Stimulated activated CD8-positive, alpha-beta memory T cell treated with anti-CD3 and anti-CD28 coated beads, Interleukin-4, amount 100 ng/mL, for 48 hours (primary cell): ENCODE data around the gene SCN8A.
"Not testable (repeated sequence)": the region's sequence is repeated elsewhere in the genome, so short reads cannot be mapped to it uniquely, and the experiment has no call there.

Experiments
- DNase-seq: peaks from one replicate; pipeline ENCODE4 v3.0.0-alpha.2; 2020

Gene SCN8A

DNA sequence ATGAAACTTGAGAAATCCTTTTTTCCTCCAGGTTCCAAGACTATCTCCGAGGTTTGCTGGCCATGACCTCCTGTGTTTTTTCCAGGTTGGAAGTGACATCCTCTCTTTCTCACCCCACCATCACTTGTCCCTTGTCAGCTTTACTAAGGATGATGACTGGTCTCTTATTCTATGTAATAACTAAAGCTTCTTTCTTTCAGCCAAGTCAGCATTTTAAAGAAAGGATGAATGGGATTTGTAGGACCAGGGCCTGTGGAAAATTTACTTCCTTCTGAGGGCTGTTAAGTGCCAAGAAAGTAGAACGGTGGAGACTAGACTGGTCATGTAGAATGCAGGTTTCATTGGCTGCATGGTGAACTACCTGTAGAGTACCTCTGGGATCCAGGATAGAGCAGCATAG is 183.9 kb downstream of the SCN8A start:
- no peak for DNase-seq

- no peak for DNase-seq
These were observed 186.4 kb downstream of the SCN8A start for GRCh38 chr12:51777457-51777856.

GRCh38 chr12:51777973-51778372 is 186.9 kb downstream of the SCN8A start:
- DNase-seq = no peak

DNA sequence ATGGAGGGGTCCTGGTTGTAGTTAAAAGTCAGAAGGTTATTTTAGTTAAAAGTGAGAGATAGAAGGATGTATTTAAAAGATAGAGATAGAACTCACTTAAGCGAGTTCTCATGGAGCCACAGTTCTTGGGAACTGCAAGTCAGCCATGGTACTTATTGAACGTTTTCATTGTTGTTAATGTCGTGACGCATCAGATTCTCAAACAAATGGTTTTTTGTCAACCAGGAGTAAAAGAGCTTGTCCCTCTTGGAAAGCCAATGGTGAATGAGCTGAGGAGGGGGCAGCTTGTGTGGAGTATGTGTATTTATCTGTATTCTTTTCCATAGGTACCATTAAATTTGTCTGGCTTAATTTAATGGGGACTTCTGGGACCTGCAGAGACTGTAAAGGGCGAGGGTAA is 188.8 kb downstream of the SCN8A start:
- DNase-seq = no peak

GRCh38 chr12:51784688-51785087 is 193.7 kb downstream of the SCN8A start:
- DNase-seq = no peak

GRCh38 chr12:51785906-51786305 is 194.9 kb downstream of the SCN8A start:
- DNase-seq = no peak

DNA sequence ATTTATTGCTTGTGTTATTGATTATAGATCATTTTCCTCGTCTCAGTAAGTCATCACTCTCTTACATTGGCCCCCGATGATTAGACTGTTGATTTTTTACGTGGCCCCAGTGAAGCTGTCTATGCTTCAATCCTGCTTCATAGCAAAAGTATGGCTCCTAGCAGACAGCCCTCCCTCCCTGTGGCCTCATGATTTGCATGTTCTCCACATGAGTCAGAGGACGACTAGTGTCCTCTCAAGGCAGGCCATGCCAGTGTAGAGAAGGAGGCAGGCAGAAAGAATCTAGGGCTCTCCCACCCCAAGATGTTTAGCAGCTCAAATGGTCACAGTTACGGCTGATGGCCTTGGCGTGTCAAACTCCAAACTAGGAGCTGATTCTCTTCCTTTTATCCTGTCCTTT is 197.8 kb downstream of the SCN8A start:
- no peak for DNase-seq

- DNase-seq = no peak
These were observed 201.4 kb downstream of the SCN8A start for GRCh38 chr12:51792417-51792816.

GRCh38 chr12:51793201-51793600 is 202.2 kb downstream of the SCN8A start:
- no peak for DNase-seq

DNA sequence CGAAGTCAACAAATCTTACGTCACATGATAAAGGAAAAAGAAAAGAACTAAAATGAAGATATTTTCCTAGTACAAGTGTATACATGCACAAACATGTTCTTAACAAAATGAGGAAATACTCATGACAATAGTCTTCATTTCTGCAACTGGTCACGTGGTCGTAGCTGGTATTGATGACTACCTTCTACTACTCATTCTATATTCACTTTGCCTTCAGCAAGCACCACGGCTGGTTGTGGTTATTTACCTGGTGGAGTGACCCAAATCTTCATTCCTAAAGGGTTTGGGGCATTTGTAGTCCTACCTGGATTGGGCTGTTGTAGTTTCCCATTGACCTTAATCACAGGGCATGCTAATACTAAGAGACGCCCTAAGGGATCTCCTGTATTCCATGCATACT is 206.3 kb downstream of the SCN8A start:
- DNase-seq = no peak

GRCh38 chr12:51798051-51798450 is 207.0 kb downstream of the SCN8A start:
- not testable (repeated sequence) for DNase-seq

- no peak for DNase-seq
These were observed 207.5 kb downstream of the SCN8A start for GRCh38 chr12:51798501-51798900.

GRCh38 chr12:51801027-51801426 is 210.0 kb downstream of the SCN8A start:
- DNase-seq = no peak

DNA sequence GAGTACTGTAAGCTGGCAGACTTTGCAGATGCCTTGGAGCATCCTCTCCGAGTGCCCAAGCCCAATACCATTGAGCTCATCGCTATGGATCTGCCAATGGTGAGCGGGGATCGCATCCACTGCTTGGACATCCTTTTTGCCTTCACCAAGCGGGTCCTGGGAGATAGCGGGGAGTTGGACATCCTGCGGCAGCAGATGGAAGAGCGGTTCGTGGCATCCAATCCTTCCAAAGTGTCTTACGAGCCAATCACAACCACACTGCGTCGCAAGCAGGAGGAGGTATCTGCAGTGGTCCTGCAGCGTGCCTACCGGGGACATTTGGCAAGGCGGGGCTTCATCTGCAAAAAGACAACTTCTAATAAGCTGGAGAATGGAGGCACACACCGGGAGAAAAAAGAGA is 215.9 kb downstream of the SCN8A start:
- DNase-seq = no peak

DNA sequence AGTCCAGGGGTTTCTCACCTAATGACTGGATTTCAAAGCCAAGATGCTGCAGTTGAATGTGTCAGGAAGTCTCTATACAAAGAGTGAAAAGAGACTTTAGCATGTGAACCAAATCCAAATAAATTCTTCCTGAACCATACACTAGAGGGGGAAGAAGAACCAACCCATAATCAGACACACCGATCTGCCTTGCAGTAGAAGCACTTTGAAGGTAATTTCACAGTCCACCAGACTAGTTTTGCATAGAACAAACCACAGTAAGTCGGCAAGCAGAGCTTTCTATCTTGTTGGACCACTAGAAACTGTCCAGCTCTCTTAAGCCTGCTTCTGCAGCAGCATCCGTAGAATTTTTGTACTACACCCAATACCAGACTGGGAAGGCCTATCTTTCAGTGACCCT is 218.2 kb downstream of the SCN8A start:
- no peak for DNase-seq

DNA sequence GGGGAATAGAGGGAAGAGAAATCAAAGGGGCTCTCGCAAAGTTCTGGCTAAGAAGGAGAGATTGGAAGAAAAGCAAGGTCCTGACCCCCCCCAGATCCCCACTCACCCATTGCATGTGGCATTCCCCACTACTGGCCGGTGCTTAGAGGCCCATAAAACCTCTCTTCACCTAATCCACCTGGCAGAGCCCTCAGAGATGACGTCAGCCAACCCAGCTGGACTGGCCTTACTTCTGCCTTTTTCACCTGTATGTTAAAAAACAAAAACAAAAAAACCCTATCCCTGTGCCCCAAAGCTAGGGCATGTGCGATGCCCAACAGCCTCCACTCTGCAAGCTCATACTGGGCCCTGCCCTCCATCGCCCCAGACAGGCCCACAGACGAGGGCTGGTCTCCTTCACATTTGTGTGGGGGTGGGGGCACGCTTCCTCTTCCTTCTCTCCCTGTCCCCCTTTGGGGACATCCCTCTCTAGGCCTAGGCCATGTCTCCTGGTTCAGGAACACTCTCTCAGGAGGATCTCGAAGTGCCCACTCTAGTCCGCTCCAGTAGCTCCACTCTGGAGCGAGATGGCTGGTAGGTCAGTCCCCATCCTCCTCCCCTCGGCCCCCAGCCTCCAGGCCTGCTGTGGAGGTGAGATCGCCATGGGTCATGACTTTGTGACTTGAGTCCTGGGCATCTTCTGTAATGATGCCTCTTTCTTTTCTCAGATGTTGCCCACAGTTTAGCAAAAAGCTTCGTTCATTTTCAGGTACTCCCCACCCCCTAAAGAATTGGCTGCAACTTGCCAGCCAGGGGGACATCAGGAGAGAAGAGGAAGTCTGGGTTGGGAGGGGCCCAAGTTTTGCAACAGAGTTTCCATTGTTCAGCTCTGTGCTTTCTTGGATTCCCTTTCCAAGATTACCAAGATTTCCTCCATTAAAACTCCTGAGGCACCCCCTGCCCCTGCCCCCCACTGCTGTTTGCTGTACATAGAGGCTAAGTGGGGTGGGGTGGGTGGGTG is 220.5 kb downstream of the SCN8A start:
- no peak for DNase-seq

GRCh38 chr12:51812871-51813270 is 221.8 kb downstream of the SCN8A start:
- DNase-seq = no peak

GRCh38 chr12:51813931-51814310 is 222.9 kb downstream of the SCN8A start:
- DNase-seq = no peak

GRCh38 chr12:51814311-51815088 is 223.5 kb downstream of the SCN8A start:
- peak; percentile 76 for DNase-seq

DNA sequence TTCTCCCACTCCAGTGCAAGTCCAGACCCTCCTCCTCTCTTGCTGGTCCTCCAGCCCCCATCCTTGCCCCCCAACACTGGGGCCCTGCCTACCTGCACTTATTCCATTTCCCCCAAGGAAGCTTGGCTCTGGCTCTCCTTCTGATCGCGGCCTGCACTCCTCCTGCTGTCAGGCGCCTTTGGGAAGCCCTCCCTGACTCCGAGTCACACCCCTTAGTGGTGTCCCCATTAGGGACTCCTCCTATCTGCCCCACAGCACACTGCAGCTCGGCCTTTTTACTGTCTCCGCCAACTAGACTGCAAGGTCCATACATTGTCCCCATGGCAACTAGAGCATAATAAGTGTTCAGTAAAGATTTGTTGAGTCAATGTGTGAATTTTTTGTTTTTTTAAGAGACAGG is 224.5 kb downstream of the SCN8A start:
- no peak for DNase-seq

DNA sequence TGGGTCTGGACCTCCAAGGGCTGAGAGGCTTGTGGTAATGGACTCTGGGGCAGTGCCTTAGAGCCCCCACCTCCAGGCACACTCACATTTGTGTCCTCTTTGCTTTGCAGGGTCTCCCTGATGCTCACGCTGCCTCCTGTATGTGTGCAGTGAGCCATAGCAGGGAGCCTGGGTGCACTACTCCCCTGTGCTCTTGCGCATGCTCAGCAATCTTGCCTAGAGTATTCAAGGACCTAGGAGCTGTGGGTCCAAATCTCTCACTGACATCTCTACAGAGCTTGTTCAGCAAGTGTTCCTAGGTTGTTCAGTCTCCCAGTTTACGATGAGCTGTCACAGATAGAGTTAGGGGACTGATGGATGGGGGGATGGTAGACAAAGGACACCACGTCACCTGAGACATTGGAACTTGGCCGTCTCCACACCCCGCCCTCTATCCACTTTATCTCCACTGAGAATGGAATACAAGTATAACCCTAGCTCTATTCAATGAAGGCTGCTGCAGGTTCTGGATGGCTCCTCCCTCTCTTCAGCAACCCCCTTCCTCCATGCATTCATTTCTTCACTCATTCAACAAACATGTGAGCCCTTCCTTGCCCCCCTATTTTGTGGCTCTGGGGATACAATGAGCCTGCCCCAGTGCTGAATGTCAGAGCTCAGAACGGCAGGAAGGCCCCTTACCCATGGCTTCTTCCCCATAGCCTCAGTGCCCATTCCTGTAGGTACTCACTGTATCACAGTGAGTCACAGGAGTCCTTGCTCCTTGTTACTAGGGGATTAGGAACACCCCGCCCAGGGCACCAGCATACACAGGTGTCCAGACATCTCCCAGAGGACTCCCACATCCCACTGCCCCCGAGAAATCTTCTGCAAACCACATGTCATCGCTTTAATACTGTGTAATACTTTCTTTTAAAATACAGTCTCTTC is 226.3 kb downstream of the SCN8A start:
- no peak for DNase-seq

- no peak for DNase-seq
These were observed 227.1 kb downstream of the SCN8A start for GRCh38 chr12:51818086-51818485.
